NCI-H2029 treated with DMSO at 0.1 percent for 48 hours (cell line): ENCODE data around the gene DLG1.

Source experiments
- DNase-seq: peaks from one replicate; lab custom pipeline; 2025; lab: John Stamatoyannopoulos, UW

Gene DLG1

GRCh38 chr3:197014024-197014423, 284.4 kb downstream of the DLG1 start:
- DNase-seq = no peak

- DNase-seq = no peak
Observed at GRCh38 chr3:197012540-197012883, 285.9 kb downstream of the DLG1 start.

- DNase-seq = no peak
Observed at GRCh38 chr3:197011780-197012539, 286.5 kb downstream of the DLG1 start.

- no peak for DNase-seq
Observed at GRCh38 chr3:197010556-197011351, 287.7 kb downstream of the DLG1 start.

- DNase-seq = no peak
Observed at GRCh38 chr3:197009532-197010019, 288.8 kb downstream of the DLG1 start.

GRCh38 chr3:197008436-197009209, 289.8 kb downstream of the DLG1 start:
- no peak for DNase-seq

- no peak for DNase-seq
Observed at GRCh38 chr3:197007953-197008352, 290.5 kb downstream of the DLG1 start.

- DNase-seq = no peak
Observed at GRCh38 chr3:197007296-197007940, 291.0 kb downstream of the DLG1 start.

GRCh38 chr3:197006860-197007259, 291.6 kb downstream of the DLG1 start:
- no peak for DNase-seq

GRCh38 chr3:197006446-197006845, 292.0 kb downstream of the DLG1 start:
- no peak for DNase-seq

- DNase-seq = peak; percentile 2
Observed at GRCh38 chr3:197003461-197004385, 294.7 kb downstream of the DLG1 start.

- peak; percentile 35 for DNase-seq
Observed at GRCh38 chr3:197002701-197003454, 295.5 kb downstream of the DLG1 start.

- DNase-seq = no peak
Observed at GRCh38 chr3:197001972-197002700, 296.3 kb downstream of the DLG1 start.

GRCh38 chr3:197001106-197001971, 297.1 kb downstream of the DLG1 start:
- no peak for DNase-seq

- no peak for DNase-seq
Observed at GRCh38 chr3:197000211-197000610, 298.2 kb downstream of the DLG1 start.

GRCh38 chr3:196998966-196999760, 299.2 kb downstream of the DLG1 start:
- no peak for DNase-seq

GRCh38 chr3:196997311-196997710, 301.1 kb downstream of the DLG1 start:
- no peak for DNase-seq
